HG03103 (cell line): ENCODE measurements around the gene SKIC8.

Experiments used
- ATAC-seq: cut with Tn5 transposase; IDR thresholded peaks from one replicate; pipeline ENCODE4 v1.9.1; 2021; ENCODE audit warnings: low read depth; ENCODE audit not compliant: unreplicated experiment

Gene SKIC8

DNA sequence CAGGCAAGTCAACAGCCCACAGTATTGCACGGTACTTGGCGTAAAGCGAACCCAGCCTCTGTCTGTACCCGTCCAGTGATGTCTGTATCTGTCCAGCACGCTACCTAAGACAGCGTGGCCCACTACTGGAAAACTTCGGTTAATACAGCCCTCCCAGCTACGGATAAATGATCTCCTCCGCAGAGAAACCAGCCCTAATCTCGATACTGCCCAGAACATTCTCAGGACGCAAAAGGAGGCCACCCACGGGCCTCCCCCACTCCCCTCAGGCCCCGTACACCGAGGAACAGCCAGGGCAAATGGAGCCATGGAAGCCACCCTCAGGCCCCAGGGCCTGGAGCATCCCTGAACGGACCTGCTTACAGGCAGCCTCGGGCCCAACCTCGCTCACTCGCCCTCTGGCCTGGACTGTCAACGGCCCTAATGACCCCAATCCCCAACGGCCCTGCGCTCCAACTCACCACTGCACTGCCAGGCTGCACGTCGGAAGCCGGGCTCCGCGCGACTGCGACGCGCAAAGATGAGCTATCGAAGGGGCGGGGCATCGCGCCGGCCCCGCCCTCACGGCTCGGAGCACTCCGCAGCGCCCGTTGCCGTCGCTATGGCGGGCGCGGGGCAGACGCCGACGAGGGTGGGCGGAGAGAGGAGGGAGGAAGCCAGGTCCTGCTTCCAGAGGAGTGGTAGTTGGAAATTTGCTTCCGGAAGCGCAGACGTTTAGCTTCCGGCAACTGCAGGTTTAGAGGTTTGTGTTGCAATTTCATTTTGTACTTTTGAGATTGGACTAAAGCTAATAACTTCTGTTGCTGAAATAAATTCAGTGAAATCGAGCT, at the start of gene SKIC8:
Gene SKIC8, minus strand, starts transcription at position 509 of the 830 bp plus-strand sequence. CDS start 3,923 bp downstream, outside the sequence.
- ATAC-seq, result peak; percentile 69

DNA sequence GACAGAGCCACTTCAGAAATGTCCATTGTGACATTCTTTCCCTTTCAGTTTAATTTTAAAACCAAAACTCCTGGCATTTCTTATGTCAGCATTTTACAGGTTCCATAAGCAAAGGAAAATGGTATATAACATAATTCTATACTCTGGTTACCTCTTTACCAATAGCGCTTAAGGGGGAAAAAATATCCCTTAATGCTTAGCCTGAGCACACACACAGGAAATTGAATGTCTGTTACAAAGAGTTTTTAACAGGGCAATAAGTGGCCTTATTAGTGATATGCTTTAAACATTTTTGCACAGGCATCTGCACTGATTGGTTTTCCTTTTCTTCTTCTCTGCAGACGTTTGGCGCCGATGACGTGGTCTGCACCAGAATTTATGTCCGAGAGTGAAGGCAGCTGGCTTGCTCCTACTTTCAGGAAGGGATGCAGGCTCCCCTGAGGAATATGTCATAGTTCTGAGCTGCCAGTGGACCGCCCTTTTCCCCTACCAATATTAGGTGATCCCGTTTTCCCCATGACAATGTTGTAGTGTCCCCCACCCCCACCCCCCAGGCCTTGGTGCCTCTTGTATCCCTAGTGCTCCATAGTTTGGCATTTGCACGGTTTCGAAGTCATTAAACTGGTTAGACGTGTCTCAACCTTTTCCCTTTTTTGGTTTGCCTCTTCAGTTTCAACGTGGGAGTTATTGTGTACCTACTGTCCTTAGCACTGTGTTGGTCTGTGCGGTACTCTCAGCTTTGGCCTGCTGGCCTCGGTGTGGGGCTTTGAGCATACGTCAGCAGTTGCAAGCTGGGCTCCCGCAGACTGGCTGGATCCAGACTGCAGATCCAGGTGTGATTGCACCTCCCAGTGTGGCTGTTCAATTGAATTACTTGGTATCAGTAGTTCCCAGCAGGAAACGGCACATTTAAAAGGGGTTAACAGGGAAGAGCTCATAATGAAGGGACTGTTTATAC, 48.5 kb upstream of the SKIC8 start:
- no peak for ATAC-seq

DNA sequence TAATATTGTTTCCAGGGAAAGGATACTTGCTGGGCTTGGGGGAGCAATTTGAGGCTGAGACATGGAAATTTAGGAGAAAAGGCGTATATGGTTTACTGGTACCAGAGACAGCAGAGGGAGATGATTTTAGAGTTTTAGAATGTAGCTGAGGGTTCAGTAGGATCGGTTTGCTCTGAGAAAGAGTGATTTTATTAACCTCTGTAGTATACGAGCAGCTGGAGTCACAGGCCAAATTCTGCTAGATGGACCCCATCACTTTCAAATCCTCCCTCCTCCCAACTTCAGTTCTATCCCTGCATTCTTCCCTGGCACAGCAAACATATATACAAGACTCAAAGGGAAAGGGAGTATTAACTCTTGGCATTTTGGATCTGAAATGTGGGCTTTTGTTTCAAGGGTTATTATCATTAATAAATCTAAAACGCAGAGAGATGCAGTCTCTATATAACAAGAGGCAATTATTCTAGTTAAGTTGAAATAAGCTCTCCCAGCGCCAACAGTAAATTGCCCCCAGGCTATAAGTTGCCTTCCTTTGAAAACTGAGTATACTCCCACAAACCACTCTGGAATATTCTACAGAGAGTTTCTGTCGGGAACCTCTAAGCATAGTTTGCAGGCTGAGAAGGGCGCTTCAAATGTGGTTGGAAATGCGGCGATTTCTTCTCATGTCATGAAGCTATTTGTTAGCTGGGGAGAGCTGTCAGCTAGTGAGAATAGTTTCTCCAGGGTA, 46.2 kb upstream of the SKIC8 start:
- no peak for ATAC-seq

DNA sequence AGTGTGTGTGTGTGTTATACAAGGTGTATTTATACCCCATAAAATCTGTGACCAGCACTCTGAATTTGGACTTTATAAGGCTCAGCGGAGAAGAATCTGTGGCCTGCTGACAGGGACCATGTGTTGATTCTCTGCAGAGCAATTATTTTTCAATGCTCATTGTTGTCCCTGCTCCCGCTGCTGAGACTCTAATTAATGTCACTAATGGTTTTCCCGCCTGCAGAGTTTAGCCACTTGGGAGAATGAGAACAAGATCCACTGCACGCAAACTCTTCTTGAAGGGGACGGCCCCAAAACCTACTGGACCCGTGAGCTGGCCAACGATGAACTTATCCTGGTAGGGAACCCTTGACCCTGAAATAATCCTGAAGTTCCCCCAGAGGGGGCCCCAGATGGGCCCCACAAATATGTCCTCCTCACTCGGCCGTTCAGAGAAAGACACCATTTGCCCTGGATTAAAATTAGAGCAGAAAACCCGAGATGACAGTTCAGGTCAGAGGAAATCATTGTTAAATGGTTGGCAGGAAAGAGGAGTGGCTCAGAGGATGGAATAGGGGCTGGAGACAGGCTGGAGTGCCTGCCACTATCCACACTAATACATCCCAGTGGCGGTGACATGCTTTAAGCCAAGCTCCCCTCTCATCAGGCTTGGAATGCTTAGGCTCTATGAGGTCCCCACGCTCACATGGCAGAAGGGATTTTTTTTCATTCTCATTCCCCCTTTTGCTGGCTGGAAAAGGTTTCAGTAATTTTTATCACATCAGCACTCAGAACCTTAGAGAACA, 44.1 kb upstream of the SKIC8 start:
- no peak for ATAC-seq

DNA sequence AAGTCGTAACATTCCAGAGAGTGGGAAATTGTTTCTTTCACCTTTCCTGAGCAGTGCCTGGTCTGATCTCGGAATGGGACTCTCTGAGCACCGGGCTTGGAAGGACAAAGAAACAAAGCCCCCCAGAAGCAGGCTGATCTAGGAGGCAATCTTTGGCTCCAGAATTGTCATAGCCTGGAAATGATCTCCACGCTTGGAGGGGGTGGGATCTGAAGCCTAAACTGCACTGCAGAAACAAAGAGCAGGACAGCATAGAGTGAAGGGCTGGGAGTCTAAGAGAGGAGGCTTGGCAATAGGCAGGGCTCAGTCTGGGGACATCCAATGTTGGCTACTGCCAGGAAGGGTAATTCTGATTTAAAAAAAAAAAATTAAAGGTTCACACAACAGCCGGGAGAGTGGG, 42.6 kb upstream of the SKIC8 start:
- ATAC-seq, result no peak

DNA sequence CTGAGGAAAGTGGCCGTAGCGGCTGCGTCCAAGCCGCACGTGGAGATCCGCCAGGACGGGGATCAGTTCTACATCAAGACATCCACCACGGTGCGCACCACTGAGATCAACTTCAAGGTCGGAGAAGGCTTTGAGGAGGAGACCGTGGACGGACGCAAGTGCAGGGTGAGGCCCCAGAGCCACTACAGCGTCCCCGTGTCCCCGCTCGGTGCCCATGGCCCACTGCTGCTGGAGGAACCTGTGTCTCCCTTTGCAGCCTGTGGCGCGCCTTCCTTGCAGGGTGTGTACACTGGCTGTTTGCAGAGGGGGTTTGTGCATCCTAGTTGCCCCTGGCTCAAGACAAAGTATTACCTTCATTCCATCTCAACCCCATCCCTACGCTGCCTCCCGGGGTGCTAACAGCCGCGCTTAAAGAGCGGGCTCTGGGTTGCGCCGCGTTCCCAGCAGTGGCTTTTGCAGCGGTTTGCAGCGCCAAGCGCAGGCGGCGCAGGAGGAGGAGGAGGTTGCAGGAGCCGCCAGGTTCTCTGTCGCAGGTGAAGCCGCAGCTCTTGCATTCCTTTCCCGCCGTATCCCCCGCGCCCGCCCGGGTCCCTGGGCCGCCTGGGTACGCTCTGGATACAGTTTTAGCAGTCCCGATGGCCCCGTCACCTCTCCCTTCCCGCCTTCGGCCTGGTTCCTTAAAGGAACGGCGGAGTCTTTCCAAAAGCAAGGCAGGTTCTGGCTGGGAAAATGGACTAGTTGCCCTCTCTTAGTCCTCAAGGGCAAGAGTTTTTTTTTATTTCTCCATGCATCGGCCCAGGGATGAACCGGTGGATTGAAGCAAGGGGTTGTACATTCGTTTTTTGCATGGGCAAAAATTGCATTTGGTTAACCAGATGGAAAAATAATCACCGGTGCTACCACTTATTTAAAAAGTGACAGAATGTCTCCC, 41.9 kb upstream of the SKIC8 start:
- no peak for ATAC-seq

DNA sequence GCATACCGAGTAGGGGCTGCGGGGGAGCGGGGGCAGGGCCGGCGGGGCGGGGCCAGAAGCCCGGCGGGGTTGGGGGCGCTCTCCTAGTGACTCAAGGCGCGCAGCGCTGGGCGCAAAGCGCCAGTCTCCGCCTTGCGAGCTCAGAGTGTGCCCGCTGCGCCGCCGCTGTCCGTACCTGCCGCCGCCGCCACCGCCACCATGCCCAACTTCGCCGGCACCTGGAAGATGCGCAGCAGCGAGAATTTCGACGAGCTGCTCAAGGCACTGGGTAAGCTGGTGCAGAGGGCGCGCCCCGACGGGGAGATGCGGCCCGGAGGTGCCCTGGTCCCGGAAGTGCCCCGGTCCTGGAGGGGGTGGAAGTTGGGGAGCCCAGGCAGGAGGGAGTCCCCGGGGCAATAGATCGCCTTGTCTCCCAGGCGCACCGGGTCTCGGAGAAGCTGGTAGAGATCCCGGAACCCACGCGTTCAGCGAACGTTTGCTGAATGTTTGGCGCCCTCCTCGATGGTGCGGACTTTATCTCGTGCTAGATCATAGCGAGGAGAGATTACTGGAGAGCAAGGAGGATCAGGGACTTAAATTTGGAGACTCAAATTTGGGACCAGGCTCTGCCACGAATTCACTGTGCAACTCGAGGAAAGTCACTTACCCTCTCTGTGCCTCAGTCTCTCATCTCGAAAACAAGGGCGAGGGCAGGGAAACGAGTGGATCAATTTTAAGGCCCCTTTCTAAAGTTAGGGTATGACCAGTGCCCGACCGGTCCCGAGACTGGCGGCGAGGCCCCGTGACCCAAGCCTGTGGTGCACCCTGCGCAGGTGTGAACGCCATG, 41.0 kb upstream of the SKIC8 start, which contains the start of gene CRABP1:
Gene CRABP1, plus strand, starts transcription at position 123 of the 826 bp plus-strand sequence. Its CDS starts 76 bp downstream, at position 199.
- ATAC-seq, result no peak

DNA sequence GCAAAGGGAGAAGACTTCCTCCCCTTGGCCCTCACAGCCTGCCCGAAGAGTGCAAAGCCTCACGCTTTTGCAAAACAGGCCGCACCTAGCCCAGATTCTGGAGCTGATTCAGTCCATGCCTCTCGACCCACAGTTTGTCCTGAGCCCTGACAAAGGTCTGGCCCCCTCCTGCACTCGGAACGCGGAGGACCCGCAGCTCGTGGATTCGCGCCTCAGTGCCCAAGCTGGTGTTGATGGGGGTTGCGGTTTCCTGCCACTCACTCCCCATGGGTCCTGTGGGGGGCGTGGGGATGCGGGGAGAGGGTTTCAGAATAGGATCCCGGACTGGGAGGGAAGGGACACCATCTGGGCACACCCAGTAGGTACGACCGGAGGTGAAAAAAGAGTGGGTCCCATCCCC, 40.1 kb upstream of the SKIC8 start:
- ATAC-seq, result no peak

DNA sequence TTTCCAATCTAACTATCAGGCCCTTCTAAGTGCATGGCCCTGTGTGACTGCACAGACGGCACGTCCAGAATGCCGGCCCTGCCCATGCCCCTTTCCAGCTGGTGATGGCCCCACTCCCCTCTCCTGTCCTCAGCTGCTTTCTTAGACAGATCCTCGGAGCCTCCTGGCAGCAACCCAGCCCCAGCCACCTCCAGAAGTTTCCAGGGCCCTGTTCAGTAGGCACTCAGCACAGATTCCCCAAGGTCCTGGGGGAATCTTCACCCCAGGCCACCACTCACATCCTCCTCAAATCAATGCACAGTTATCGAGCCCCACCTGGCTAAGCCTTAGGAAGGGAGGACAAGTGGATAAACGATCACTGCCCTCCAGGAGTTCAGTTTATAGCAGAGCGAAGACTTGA, 39.4 kb upstream of the SKIC8 start:
- ATAC-seq, result no peak

DNA sequence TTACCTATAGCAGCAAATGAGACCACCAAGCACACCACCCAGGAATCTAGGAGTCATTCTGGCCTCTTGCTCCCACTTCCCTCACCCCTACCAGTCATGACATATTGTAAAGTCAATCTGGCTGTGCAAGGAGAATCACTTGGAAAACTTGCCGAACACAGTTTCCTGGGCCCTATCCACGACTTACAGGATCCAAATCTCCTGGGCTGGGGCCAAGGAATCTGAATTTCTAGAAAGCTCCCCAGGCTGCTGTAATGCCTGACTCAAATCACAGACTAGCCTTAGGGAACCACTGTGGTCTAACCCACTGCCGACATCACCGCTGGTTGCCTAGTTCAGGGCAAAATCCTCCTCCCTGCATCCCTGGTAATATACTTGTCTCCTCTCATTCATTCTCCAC, 36.6 kb upstream of the SKIC8 start:
- ATAC-seq, result no peak

DNA sequence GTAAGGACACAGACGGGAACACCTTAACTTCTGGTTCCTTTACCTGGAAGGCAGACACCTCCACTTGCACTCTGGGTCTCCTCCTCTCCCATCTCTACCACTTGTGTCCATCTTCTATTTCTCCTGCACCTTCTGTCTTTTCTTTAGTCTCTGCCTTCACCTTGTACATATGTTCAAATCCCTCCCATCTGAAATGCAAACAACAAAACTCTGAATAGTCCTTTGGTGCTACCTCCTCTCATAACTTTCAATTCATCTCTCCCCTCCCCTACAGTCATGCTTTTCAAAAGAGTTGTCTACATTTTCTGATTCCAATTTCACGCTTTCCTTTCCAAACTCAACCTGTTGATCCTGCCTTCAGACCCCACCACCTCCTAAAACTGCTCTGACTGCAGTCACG, 35.4 kb upstream of the SKIC8 start:
- ATAC-seq, result no peak

DNA sequence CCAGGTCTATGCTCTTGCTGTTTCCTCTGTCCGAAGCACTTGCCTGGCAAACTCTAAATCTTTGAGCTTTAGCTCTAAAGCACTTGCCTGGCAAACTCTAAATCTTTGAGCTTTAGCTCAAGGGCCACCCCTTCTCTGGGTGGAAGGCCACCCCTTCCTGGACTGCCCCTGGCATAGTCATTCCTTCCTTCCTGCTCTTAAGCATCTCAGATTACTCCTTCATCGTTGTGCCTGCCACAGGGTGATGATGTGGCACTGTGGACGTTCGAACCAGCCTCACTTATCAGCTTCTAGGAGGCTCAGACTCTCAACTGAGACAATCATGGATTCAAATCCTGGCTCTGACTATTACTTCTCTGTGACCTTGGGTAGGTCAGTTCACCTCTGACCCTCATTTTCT, 30.2 kb upstream of the SKIC8 start:
- no peak for ATAC-seq

DNA sequence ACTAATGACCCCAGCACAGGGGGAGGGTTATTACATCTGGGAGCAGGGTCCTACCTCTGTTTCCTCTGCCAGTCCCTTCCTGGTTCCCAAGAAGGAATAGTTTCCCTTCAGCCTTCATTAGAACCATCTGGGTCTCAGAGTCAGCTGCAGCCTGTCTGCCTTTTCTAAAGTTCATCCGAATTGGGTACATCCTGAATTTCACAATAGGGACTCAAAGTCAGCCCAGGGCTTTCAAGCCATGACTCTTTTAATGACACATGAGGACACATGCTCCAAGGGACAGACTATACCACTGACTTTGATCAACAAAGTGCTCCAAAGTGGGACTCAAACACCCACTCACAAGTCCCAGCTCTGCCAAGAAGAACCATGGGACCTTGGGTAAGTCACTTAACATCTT, 28.1 kb upstream of the SKIC8 start:
- ATAC-seq, result no peak

DNA sequence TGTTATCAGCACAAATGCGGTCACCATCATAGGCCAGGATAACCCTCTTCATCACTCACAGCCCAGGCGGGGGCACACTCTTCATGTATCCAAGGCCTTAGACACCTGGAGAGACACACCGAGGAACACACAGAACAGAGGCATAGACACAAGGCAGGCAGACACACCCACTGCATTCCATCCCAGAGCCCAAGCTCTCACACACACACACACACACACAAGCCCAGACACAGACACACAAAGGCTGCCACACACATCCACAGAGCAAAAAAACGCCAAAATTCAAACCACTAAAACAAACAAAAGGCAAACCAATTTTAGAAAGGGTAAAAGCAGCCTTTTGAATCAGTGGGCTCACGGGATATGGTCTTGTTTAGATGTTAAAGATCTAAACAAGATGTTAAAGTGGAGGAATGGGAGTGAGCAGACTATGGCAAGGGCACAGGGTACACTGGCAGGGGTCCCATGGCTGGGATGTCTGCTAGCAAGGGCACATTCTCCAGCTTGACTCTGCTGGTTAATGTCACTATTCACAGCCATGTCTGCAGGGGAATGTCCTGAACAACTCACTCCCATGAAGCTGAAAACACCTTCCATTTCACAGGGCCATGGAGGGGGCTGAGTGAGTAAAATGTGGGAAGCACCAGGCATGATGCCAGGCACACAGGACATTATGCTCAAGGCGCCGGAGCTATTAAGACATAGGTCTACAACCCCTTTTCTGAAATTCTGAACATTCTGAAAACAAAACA, 25.9 kb upstream of the SKIC8 start:
- no peak for ATAC-seq

DNA sequence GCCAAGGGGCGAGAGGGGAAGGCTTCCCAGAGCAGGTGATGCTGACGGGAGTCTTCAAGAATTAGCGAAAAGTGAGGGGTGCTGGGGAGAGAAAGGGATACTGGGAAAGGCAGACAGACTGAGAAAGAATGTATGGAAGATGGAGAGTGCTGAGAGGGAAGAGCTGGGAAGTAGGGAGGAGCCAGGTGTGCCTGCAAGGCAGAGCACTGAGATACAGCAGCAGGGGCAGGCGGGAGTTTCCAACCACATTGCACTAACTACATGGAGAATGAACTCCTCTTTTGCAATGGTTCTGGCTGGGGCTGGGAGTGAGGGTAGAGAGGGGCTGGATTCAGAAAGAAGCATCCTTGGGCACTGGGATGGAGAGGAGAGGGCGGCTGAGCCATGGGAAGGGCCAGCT, 24.7 kb upstream of the SKIC8 start:
- ATAC-seq, result no peak

DNA sequence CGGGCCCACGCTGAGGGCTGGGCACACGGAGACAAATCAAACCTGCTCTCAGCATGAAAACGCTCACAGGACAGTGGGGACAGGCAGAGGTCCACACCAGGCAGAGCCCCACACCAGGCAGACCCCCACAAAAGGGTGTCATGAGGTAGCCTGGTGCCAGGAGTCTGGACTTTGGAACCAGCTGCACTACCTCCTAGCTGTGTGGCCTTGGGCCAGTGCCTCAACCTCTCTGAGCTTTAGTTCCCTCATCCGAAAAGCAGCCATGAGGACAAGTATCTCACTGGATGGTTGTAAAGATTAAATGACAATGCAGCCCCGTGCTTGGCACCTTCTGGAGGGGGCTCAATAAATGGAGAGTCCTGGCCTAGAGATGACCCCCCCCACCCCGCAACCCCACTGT, 24.3 kb upstream of the SKIC8 start:
- ATAC-seq, result no peak

DNA sequence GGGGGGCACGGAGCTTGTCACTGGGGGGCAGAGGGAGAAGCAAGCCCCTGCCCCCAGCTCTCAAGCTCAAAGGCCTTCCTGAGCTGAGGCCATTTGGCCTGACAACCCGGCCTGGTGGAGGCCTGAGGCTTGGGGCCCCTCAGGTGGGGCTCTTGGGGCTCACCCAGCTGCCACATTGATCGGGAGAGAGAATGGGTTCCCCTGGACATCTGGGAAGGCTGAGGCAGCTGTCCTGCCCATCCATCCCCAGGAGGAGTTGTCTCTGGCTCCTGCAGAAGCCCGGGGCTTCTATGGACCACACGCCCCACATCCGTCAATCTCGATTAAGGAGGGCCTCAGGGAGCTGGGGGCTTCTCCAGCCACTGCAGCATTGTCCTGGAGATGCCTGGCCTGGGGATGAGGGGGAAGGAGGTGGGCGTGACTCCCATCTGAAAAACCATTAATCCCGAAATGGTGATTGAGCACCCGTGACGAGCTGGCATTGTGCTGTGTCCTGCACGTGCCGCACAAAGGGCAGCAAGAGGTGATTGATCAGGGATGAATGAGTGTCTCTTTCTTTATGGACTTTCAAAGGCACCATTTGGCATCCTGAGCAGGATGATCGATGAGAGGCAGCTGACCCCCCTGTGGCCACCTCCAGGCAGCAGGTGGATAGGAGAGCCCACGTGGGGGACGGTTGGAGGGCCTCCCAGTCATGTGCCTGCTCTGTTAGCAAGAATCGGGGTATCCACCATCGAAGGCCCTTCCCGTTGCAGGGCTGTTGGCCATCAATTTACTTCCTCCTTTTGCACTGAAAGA, 23.5 kb upstream of the SKIC8 start:
- ATAC-seq, result no peak
